ENCODE data around the gene LRTM2. TPM values are rescaled to one million over a fixed set of nuclear protein-coding genes. Genes with fewer than 3 reads are reported as not detected.

Gene LRTM2
- total RNA-seq, 1 donor from 2014 or later: not detected

DNA sequence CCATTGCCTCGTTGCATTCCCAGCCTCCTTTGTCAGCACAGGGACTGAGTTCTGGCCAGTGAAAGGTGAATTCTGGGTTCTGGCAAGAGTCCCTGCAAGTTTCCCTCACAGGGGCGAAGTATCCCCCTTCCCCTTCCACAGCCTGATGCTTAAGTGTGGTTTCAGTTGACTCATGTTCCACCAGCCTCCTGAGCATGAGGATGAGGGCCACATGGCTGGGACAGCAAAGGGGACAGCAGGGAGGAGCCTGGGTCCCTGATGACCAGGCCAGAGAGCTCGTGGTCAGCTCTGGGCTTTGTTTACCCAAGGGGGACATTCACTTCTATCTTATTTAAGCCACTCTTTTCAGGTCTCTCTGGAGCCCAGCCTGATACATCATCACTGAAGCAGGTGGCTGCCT, 61.6 kb downstream of the LRTM2 start:
- Mint-ChIP-seq H3K27ac (no peak overlapping the region), H3K9me3 (no peaks in the 10 kb centered on the region), H3K4me3 (no peak overlapping the region), H3K27me3 (peaks cover 13% of the 10 kb centered on the region), H3K36me3 (ENCODE audit: low read depth) (no peaks in the 10 kb centered on the region), H3K4me1 (no peaks in the 10 kb centered on the region)
- no peak for TF ChIP-seq CTCF (IDR thresholded peaks at IDR 0.05)
- ChIA-PET POLR2A (no interaction called here), CTCF (no interaction called here)
- DNase-seq: no peak
- intact Hi-C loops (cut with micrococcal nuclease): no loop called here
- ATAC-seq (ENCODE audit: low read depth): no peak

GRCh38 chr12:1882405-1882804, 62.0 kb downstream of the LRTM2 start:
- H3K36me3 Mint-ChIP-seq (ENCODE audit: low read depth): no peaks in the 10 kb centered on the region
- H3K4me1 Mint-ChIP-seq: no peaks in the 10 kb centered on the region
- peaks cover 11% of the 10 kb centered on the region for H3K27me3 Mint-ChIP-seq
- DNase-seq (no peak), ATAC-seq (ENCODE audit: low read depth) (no peak)
- no peaks in the 10 kb centered on the region for H3K9me3 Mint-ChIP-seq
- H3K27ac Mint-ChIP-seq: no peak overlapping the region
- ChIA-PET POLR2A (no interaction called here), CTCF (no interaction called here)
- TF ChIP-seq CTCF (IDR thresholded peaks at IDR 0.05): no peak
- intact Hi-C loops (cut with micrococcal nuclease): no loop called here
- no peak overlapping the region for H3K4me3 Mint-ChIP-seq

DNA sequence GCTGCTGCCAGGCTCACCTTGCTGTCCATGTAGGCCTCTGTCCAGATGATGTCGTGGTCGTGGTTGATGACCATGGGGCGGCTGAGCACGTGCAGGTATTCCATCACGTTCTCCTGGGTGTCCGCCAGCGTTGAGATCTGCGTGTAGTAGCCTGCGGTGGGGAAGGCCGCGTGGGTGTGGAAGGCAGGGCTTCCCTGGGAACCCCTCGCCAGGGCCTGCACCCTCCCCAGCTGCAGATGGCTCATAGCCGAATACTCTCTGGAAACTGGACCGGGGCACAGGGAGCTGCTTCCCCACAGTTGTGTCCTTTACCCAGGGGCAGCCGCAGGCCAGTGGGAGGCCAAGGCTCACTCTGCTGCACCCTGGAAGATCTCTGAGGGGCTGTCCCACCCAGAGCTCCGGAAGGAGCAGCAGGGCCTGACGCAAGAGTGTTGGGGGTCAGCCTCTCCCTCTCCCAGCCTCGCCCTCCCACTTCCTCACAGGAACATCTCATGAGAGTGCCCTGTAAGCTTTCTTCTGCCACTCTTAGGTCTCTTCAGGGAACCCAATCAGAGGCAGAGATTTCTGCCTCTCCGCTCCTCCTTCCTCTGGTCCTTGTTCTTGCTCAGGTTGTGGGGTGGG, 62.6 kb downstream of the LRTM2 start:
- intact Hi-C loops (cut with micrococcal nuclease): no loop called here
- H3K27me3 Mint-ChIP-seq: peaks cover 16% of the 10 kb centered on the region
- H3K36me3 Mint-ChIP-seq (ENCODE audit: low read depth): no peaks in the 10 kb centered on the region
- ATAC-seq (ENCODE audit: low read depth) (no peak), DNase-seq (no peak)
- no peaks in the 10 kb centered on the region for H3K9me3 Mint-ChIP-seq
- TF ChIP-seq CTCF (IDR thresholded peaks at IDR 0.05): no peak
- no peaks in the 10 kb centered on the region for H3K4me1 Mint-ChIP-seq
- no peak overlapping the region for H3K27ac Mint-ChIP-seq
- POLR2A ChIA-PET: no interaction called here
- CTCF ChIA-PET: no interaction called here
- no peak overlapping the region for H3K4me3 Mint-ChIP-seq

GRCh38 chr12:1883513-1883912, 63.1 kb downstream of the LRTM2 start:
- TF ChIP-seq CTCF (IDR thresholded peaks at IDR 0.05): no peak
- DNase-seq (no peak), ATAC-seq (ENCODE audit: low read depth) (no peak)
- Mint-ChIP-seq H3K27ac (no peak overlapping the region), H3K4me1 (no peaks in the 10 kb centered on the region), H3K9me3 (no peaks in the 10 kb centered on the region), H3K4me3 (no peak overlapping the region), H3K27me3 (peaks cover 21% of the 10 kb centered on the region), H3K36me3 (ENCODE audit: low read depth) (no peaks in the 10 kb centered on the region)
- ChIA-PET POLR2A (no interaction called here), CTCF (no interaction called here)
- intact Hi-C loops (cut with micrococcal nuclease): no loop called here

DNA sequence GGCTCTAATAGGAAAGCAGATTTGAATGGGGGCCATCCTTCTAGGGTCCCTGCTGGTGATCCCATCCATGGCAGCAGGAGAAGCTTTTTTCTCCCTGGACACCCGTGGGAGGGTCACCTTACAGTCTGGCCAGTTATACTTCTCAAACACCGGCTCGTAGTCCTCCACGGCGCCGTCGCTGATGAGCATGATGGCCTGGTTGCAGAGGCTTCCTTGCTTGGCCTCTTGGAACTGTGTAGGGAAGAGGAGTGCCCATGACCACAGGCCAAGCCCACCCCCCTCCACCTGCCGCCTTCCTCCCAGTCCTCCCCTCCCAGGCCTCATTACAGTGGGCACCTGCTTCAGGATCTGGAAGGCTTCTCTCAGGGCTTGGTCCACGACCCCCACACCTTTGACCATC, 64.3 kb downstream of the LRTM2 start:
- CTCF ChIA-PET: no interaction called here
- intact Hi-C loops (cut with micrococcal nuclease): no loop called here

More for the DNA sequence above, 64.3 kb downstream of the LRTM2 start:
- H3K36me3 Mint-ChIP-seq (ENCODE audit: low read depth): no peaks in the 10 kb centered on the region
- ATAC-seq (ENCODE audit: low read depth): no peak
- H3K27me3 Mint-ChIP-seq: peaks cover 25% of the 10 kb centered on the region
- H3K9me3 Mint-ChIP-seq: no peaks in the 10 kb centered on the region
- no peak for DNase-seq
- H3K4me3 Mint-ChIP-seq: no peak overlapping the region
- POLR2A ChIA-PET: interaction anchor here (0.6 kb wide), 1 partner anchor 92 kb away, joined by 3 read pairs; no protein-coding TSS in a partner anchor
- no peak overlapping the region for H3K27ac Mint-ChIP-seq
- TF ChIP-seq CTCF (IDR thresholded peaks at IDR 0.05): no peak
- H3K4me1 Mint-ChIP-seq: no peaks in the 10 kb centered on the region

Data from activated B cell treated with CpG ODN at 0.5 μM for 24 hours (primary cell).